Frontal cortex (tissue), 4 donors: ENCODE data around the gene PHF21A. TPM values are rescaled to one million over a fixed set of nuclear protein-coding genes. Genes with fewer than 3 reads are reported as not detected.
A peak's percentile ranks its signal among the peaks of the same experiment; 100 is the strongest.

Source experiments
- DNase-seq, 2 donors: peaks; one replicate each; pipeline ENCODE4 v3.0.0; 2012; ENCODE audit warnings: low spot score in 2 of 2
- FAIRE-seq: peaks from 2 replicates; lab custom pipeline; 2012; peaks lifted over from hg19 to GRCh38; lab: Jason Lieb, UNC
- total RNA-seq: library from RNA; depleted of rRNA; stranded (reverse); fragments of >200 nt; gene quantifications from one replicate; pipeline ENCODE4 v1.2.3, GENCODE V29; 2014
- donor health status: control.
- donor health status: control.
- donor health status: control.

PHF21A gene
- total RNA-seq = 28.9 TPM

DNA sequence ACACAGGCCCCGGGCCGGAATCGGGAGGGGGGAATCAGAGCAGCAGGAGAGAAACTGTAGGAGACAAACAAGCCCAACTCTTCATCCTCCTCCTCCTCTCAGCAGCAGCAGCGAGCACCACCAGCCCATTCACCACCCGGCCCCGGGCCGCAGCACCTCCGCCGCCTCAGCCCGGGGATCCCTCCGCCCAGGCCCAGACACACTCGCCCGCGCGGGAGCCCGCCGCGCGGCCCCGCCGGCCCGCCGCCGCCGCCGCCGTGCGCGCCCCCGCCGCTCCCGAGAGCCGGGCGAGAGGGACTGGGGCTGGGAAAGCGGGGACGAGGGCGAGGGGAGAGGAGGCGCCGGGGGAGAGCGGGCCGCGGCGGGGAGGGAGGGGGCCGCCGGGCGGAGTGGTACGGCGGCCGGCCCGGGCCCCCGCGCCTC lies at the start of gene PHF21A:
TSS of gene PHF21A (minus strand) at position 154 of the 423 bp plus-strand sequence. CDS start 37,235 bp downstream, outside the sequence.
- DNase-seq (peak; percentile 84 to 90), FAIRE-seq (no peak)

DNA sequence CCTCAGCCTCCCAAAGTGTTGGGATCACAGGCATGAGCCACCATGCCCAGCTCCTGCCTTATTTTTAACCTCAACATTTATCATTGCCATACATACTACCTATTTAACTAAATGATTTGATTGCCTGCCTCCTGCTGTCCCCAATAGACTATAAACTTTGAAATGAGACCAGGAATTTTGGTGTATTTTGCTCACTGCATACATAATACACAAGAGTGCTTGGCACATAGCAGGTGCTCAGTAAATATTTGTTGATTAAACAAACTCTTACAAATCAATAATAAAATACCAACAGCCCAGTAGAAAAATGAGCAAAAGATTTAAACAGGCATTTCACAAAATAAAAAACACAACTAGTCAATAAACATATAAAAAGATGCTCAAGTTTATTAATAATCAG lies 49.5 kb upstream of the PHF21A start:
- FAIRE-seq = no peak
- DNase-seq = no peak

DNA sequence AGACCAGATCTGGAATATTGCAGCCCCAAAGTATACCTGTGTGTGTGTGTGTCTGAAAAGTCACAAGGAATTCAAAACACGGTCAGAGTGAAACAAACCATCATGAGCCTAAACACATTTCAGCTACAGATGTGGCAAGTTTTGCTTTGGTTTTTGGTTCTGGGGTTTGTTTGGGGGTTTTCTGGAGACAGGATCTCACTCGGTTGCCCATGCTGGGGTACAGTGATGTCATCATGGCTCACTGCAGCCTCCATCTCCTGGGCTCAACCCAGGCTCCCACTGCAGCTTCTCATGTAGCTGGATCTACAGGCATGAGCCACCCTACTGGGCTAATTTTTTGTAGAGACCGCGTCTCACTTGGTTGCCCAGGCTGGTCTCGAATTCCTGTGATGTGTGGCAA lies 41.4 kb upstream of the PHF21A start:
- FAIRE-seq = no peak

DNA sequence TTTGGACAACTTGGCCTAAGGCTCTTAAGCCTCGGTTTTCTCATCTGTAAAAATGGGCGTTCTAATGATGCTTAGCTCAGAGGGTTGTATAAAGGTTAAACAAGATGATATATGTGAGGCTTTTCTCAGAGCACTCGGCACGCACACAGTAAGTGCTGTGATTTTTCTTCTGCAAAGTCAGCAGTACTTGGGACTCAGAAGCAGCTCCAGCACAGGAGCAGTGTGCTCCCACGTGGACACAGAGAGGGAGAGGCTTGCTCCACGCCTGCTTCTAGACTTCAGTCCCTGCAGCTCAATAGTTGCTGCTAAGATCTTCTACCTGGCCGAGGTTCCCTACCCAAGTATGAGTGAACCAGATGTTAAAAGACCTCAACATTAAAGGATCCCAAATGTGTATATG lies 39.9 kb upstream of the PHF21A start:
- DNase-seq (no peak), FAIRE-seq (no peak)

More for the DNA sequence above, 41.4 kb upstream of the PHF21A start:
- no peak for DNase-seq

DNA sequence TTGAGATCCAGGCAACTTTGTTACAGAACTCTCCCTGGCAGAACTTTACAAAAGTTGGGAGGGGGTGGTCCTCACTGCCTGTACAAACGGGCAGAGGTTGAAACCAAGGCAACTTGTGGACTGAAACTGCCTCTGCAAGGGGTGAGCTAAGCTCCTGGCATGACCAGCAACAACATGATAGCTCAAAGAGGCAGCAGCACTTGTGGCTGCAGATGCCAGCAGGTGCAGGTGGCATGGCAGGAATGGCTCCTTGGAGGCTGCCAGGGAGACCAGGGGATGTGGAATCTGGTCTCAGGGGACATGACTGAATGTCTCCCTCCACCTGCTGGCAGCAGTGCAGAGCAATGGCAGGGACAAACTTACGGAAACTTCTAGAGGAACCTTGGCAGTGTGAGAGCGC lies 38.8 kb upstream of the PHF21A start:
- FAIRE-seq = no peak
- DNase-seq = no peak

DNA sequence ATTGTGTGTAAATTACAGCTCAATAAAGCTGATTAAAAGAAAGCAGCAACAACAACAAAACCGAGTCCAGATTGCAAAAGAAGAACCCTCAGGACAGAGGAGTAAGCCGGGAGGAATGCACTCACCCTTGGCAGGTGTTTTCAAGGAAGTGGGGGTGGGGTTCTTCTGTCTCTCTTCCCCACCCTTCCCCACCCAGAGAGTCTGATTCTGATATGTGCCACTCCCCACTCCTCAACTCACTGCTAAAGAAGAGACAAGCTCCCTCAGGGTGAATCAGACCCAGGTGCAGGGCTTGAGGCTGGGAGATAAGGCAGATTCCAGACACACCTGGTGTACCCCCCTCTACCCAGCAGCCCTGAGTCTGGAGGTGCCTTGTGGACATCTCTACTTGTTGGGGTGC lies 38.4 kb upstream of the PHF21A start:
- FAIRE-seq = no peak
- DNase-seq = no peak

DNA sequence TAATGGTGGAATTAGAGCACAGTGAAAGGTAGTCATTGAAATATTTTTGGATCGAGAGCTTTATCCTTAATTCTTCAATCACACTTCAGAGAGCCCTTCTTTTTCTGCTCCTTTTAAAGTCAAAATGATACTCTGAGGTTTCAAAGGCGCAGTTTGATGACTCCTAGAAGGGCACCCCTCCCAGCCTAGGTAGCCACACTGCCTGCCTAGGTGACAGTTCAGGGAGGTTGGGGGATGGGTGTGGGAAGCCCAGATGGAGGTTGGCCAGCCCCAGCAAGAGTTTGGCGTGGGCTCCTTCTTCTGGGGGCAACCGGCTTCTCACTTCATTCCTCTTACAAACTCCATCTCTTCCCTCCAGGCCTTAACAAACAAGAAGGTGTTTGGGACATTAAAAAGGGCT lies 28.6 kb upstream of the PHF21A start:
- FAIRE-seq = no peak
- no peak for DNase-seq

DNA sequence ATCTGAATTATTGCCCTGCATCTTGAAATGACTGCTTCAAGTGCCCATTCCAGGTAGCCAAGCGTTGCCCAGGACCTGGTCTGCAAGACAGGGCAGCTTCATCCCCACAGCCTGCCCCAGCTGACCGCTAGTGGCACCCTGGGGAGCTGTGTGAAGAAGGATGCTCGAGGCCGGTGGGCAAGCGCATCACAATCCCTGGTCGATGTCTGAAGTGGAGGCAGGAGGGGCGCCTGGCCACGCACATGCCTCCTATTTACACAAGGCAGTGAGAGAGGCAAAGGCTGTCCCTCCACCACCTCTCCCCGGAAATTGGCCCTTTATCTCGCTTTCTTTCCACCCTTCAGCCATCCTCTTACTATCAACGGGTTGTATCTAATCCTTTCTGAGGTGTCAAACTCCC lies 28.1 kb upstream of the PHF21A start:
- DNase-seq = no peak
- no peak for FAIRE-seq

DNA sequence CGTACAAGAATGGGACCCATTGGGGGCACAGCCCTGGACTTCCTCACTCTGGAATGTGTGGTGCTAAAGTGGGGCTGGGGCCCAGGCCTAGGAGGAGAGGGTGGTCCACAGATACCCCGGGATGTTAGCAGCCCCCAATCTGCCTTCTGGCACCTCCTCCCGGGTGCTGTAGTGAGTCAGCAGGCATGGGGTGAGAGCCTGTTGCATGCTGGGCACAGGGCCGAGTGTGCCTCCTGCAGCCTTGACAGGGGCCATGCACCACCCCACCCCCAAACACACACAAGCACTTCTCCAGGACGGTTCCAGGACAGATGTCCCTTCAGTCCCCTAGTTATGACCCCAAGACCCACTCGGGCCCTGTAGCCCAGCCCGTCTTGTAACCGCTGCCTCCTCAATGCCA lies 23.5 kb upstream of the PHF21A start:
- no peak for FAIRE-seq
- no peak for DNase-seq

DNA sequence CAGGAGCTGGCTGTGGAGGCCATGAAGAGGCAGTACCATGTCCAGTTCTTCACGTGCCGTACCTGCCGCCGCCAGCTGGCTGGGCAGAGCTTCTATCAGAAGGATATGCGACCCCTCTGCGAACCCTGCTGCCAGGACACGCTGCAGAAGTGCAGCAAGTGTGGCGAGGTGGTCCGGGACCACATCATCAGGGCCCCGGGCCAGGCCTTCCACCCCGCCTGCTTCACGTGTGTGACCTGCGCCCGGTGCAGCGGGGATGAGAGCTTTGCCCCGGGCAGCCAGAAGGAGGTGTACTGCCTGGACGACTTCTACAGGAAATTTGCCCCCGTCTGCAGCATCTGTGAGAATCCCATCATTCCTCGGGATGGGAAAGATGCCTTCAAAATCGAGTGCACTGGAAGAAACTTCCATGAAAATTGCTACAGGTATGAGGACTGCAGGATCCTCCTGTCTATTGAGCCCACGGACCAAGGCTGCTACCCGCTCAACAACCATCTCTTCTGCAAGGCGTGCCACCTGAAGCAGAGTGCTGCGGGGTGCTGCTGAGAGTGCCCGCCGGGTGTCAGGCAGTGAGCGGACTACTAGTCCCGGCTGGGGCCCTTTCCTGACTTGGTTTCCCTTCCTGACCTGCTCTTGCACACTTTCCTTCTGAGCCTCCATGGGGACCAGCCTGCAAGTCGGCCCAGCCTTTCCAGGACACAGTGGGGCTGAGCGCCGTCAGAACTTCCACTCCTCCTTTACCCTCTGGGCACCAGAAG lies 22.0 kb upstream of the PHF21A start:
- DNase-seq (no peak), FAIRE-seq (no peak)

DNA sequence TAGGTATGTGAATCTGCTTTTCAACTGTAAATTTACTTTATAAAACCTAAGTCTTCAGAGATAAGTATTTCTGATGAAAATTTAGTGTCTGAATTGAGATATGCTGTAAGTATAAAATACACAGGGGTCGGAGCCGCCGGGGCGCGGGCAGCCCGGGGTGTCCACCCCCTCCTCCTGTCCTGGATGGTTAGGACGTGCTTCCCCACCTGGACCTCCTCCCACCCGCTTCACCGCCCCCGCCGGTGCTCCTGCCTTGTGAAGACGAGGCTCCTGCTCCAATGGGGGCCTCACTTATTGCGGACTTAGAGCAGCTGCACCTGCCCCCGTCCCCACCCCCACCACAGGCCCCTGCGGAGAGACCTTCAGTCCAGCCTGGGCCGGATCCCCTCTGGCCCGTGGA lies 21.3 kb upstream of the PHF21A start:
- FAIRE-seq (no peak), DNase-seq (no peak)

DNA sequence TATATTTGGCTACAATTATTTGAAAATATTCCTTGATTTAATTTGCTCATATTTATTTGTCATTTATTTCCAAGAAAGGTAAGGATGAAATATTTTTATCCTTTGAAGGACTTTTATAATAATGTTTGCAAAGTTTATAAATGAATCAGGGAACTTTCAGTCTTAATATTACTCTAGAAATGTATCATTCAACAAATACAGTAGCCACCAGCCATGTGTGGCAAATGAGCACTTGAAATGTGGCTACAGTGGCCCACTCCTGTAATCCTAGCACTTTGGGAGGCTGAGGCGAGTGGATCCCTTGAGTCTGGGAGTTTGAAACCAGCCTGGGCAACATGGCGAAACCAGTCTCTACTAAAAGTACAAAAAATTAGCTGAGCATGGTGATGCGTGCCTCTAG lies 20.3 kb upstream of the PHF21A start:
- no peak for DNase-seq
- FAIRE-seq = no peak

DNA sequence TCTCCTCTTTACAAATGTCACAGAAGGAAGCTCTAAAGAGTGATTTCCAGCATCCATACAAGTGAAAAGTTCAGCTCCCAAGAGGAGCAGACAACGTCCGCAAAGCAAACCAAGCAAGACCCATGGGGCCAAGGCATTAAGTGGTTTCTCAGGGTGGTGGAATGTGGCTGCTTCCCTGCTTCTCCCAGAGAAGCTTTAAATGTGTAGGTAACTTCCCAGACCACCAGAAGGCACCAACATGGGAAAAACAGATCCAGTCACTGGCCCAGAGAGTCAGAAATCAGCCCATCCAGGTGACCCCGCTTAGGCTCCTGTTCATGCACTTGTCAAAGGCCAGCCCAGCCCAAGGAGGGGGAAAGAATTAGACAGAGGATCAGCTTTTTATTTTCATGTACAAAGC lies 13.3 kb upstream of the PHF21A start:
- no peak for FAIRE-seq

DNA sequence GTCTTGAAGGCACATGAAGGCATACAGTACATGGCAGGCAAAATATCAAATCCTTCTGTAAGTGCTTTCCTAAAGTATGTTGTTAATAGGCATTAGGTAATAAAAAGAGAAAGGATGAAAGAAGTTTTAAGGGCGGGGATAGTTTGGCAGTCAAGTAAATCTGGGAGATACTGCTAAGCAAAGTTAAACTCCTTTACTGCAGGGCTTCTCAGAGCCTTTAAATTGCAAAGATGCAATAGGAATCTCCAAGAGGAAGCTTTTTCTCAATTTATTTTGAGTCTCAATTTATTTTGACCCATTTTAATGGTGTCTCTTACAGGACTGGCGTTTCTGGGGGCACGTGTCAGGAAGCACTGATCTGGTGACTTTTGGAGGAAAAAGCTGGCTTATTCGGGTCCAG lies 12.8 kb upstream of the PHF21A start:
- no peak for FAIRE-seq
- DNase-seq = no peak

More for the DNA sequence above, 13.3 kb upstream of the PHF21A start:
- DNase-seq = no peak

DNA sequence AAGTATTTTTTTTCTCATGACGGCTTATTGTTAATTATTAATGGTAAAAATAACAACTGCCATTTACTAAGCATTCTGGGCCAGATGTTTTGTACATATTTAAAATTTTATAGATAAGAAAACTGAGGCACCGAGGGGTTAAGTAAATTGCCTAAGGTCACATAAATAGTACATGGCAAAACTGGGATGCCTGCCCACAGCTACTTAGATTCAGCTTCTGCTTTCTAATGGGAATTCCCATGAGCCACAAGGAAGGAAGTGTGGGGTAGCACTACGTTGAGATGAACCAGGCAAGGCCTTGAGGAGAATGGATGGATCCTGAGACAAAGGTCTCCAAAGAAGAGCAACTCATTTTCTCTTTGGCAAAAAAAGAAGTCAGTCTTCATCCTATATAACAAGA lies 11.9 kb upstream of the PHF21A start:
- DNase-seq = no peak
- no peak for FAIRE-seq

DNA sequence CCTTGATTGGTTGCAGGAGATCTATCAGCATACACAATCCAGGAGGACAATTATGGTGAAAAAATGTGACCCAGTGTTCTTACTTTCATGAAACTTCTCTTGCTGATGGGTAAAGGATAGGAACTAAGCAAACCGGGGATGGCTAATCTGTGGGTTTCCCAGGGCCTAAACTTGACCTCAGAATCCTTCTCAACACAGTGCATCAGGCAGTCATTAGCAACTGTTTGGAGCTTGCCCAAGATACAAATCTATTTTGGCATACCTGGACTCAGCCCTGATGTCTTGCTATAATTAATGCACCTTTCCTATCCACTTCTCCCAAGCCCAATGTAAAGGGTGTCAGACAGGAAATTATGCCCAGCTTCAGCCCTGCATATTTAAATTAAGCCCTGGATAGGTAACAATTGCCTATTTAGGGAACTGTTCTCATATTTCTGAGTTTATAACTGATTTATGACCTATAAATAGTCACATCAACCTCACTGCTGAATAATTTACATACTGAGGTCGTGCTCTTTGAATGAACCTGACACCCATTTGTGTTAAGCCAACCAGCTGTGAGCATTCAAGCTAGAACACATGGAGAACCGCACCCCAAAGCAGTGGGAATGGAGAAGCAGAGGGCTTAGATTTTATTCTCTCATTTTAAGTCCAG lies 9.2 kb upstream of the PHF21A start:
- FAIRE-seq (no peak), DNase-seq (no peak)

DNA sequence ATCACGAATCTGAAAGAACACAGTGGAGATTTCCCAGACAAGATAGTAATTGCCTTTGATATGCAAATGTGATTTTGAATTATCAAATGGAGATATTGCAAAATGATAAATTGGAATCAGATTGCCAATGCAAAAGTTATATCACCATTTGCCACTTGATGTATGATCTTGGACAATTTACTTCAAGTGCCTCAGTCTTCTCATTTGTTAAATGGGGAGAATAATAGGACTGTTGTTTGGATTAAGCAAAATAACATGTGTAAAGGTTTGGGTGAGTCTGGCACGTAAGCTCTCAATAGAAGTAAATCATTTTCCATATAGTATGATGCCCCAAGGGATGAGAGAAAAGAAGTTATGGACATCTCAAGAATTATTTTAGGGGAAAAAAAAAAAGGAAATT lies 7.9 kb upstream of the PHF21A start:
- FAIRE-seq = no peak
- DNase-seq = no peak

DNA sequence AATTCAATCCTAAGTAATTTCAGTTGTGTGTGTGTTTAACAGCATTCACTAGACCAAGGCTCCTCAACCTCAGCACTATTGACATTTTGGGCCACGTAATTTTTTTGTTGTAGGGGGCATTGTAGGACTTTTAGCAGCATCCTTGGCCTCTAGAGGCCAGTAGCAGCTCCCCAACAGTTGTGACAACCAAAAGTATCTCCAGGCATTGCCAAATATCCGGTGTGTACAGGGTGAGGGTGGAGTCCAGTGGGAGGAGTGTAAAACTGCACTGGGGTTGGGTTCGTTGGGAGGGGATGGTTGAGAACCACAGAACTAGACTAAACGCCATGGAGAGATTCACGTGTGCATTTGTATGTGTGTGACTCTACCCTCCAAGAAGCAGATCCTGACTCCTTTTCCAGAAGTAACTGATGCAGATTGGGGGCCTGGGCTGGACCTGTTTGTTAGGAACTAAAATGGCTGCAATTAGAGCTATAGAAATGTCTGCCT lies 5.9 kb upstream of the PHF21A start:
- DNase-seq (no peak), FAIRE-seq (no peak)

DNA sequence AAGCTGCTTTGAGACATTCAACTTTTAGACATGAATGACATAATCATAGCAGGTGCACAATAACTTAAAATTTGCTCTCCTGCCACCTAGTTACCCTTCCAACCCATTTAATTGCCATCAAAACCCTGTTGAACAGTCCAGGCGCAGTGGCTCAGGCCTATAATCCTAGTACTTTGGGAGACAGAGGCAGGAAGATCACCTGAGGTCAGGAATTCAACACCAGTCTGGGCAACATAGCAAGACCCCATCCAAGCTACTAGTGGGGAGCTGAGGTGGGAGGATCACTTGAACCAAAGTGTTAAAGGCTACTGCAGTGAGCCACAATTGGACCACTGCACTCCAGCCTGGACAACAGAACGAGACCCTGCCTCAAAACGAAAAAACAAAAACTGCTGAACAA lies 4.0 kb upstream of the PHF21A start:
- no peak for DNase-seq
- FAIRE-seq = no peak

DNA sequence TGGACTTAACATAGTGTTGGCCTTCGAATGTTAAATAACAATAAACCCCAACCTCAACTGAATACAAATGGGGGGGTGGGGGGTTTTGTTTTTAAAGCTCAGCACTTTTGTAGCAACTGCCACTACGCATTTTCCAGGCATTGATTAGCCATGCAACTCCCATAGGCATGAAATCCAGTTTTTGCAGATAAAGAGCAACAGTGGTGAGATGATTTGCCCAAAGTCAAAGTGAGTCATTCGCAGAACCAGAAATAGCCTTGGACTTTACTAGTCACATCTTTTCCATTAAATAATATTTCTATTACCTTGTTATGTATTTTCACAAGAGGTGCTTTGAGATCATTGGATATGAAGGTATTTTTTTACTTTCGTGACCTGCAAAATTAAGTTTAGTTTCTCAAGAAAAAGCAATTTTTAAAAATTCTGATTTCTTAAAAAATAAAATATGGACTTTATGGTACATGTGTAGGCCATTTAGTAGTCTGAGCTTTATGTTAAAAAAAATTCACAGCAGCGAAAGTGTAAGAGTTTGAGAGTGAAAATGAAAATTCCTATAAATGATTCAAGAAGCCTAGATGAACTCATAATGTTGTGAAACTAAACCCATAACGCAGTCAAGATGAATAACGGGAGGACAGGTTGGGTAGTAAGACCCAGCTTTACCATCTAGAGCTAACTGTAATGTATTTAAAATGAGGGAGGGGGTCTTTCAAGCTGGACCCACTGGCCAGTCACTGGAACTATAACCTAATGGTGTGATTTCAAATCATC lies 1.9 kb upstream of the PHF21A start:
- FAIRE-seq (no peak), DNase-seq (no peak)
